ENCODE results near the gene SPAG6. TPM values are rescaled to one million over a fixed set of nuclear protein-coding genes. Genes with fewer than 3 reads are reported as not detected.

SPAG6 gene
- total RNA-seq, 4 donors from 2014 or later, result not detected

DNA sequence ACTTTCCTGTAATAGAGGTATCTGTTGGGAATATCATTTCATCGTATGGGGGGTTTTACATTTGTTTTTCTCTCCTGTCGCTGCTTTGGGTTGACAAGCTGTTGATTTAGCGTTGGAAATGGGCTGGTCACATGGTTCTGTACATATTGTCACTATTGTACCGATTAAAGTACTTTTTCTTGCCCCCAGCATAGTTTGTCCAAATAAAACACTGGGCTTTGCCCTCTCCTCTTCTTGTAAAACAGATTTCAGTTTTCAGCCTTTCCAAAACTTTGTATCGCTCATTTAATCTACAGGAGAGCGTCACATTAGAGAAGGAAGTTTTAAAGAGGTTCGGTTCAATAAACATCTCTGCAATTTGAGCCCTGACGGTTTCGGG lies 20.4 kb upstream of the SPAG6 start:
- peak overlapping the region; percentile 62 to 90 for H3K4me3 ChIP-seq
- no peaks in the 10 kb centered on the region for H3K9me3 ChIP-seq
- peaks cover 10 to 50% (median 26%) of the 10 kb centered on the region in 3 donors for H3K4me1 ChIP-seq
- peaks cover 0 to 35% of the 10 kb centered on the region in 2 donors for H3K36me3 ChIP-seq
- TF ChIP-seq EP300 (IDR thresholded peaks at IDR 0.05) (no peak), POLR2A (IDR thresholded peaks at IDR 0.05) (no peak), POLR2AphosphoS5 (IDR thresholded peaks at IDR 0.05) (no peak)
- peak overlapping the region in 3 of 4 donors; percentile 77 to 80 (median 78) for H3K27ac ChIP-seq
- 7 to 10% methylated on average over 7 to 9 of the region's 9 CpGs for WGBS, 2 donors (ENCODE audit: low coverage in 1 of 2)
- no peaks in the 10 kb centered on the region for H3K27me3 ChIP-seq
- ATAC-seq, result no peak

DNA sequence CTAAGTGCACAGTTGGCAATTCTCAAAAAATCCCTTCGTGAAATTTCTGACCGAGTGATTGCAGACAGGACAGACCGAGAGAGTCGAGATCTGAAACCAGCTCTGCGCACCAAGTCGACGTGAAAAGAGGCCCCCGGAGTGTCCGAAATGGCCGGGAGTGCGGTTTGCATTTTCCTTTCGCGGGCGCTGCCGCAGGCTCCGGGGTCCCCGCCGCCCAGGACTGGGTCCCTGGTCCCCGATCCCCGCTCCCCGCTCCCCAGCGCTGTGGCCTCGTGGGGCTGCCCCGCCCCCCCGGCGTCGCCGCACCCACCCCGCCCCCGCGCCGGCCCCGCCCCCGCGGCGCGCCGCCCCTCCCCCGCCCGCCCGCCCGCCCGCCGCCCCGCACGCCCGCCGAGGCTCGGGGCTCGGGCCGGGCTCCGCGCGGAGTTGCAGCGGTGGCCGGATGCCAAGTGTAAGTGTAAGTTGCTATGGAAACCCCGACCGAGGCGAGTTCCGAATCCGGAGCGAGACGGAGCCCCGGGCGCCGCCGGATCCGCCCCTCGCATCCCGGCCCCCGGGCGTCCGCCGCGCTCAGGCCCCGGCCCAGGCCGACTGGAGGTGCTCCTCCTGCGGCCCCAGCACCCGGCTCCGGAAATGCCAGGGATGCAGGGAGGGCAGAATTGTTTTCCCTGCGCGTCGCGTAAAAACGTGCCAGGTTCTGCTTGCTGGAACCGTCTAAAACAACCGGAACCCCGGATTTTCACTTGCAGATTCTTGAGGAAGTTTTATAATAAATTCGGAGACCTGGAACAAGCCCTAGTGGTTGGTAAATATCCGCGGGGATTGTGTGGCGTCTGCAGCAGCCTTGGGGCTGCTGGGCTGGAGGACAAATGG lies 19.8 kb upstream of the SPAG6 start:
- H3K27ac ChIP-seq, result peak overlapping the region in 3 of 4 donors; percentile 77 to 80 (median 78)
- peaks cover 0 to 41% of the 10 kb centered on the region in 2 donors for H3K36me3 ChIP-seq

DNA sequence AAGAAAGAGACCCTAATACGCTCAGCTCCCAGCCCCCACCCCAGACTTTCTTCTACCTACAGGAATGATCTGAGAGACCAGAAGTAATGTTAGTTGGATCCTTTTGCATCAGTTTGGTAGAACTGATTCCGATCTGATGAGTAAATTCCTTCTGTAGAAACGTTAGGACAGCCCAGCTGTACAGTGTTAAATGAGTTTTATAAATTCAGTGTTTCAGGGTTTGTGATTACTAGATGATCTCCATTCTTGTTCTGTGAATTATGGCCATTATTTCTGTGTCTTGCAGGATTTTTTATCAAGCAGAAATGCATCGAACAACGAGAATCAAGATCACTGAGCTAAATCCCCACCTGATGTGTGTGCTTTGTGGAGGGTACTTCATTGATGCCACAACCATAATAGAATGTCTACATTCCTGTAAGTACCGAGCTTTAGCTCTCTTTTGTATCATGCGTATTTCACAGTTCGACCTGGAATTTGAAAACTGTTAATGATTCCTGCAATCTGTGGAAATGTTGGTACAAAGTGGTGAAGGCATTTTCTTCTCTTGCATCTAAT lies 19.1 kb upstream of the SPAG6 start:
- no peak for TF ChIP-seq POLR2A (IDR thresholded peaks at IDR 0.05)
- TF ChIP-seq EP300 (IDR thresholded peaks at IDR 0.05), result no peak
- TF ChIP-seq POLR2AphosphoS5 (IDR thresholded peaks at IDR 0.05), result no peak
- TF ChIP-seq, protein P1, sequence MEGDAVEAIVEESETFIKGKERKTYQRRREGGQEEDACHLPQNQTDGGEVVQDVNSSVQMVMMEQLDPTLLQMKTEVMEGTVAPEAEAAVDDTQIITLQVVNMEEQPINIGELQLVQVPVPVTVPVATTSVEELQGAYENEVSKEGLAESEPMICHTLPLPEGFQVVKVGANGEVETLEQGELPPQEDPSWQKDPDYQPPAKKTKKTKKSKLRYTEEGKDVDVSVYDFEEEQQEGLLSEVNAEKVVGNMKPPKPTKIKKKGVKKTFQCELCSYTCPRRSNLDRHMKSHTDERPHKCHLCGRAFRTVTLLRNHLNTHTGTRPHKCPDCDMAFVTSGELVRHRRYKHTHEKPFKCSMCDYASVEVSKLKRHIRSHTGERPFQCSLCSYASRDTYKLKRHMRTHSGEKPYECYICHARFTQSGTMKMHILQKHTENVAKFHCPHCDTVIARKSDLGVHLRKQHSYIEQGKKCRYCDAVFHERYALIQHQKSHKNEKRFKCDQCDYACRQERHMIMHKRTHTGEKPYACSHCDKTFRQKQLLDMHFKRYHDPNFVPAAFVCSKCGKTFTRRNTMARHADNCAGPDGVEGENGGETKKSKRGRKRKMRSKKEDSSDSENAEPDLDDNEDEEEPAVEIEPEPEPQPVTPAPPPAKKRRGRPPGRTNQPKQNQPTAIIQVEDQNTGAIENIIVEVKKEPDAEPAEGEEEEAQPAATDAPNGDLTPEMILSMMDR (IDR thresholded peaks at IDR 0.05), result no peak
- H3K27me3 ChIP-seq, result no peaks in the 10 kb centered on the region
- peak overlapping the region in 3 of 4 donors; percentile 77 to 80 (median 78) for H3K27ac ChIP-seq
- peaks cover 10 to 48% (median 26%) of the 10 kb centered on the region in 3 donors for H3K4me1 ChIP-seq
- peaks cover 0 to 45% of the 10 kb centered on the region in 2 donors for H3K36me3 ChIP-seq
- 67 to 71% methylated on average over 7 to 8 of the region's 8 CpGs for WGBS, 2 donors (ENCODE audit: low coverage in 1 of 2)
- H3K9me3 ChIP-seq, result no peaks in the 10 kb centered on the region
- no peak for ATAC-seq
- peak overlapping the region; percentile 62 to 90 for H3K4me3 ChIP-seq

More for the DNA sequence above, 19.8 kb upstream of the SPAG6 start:
- peak overlapping the region; percentile 62 to 90 for H3K4me3 ChIP-seq
- no peaks in the 10 kb centered on the region for H3K9me3 ChIP-seq
- 0% methylated on average over 16 of the region's 92 CpGs; no CpG with 5 or more reads in 1 of the 2 donors for WGBS, 2 donors (ENCODE audit: low coverage in 1 of 2)
- TF ChIP-seq, protein P1 (IDR thresholded peaks at IDR 0.05), result peak in 2 of 4 experiments; percentile 5 to 18
- no peak for TF ChIP-seq EP300 (IDR thresholded peaks at IDR 0.05)
- TF ChIP-seq POLR2AphosphoS5 (IDR thresholded peaks at IDR 0.05), result no peak
- no peak for TF ChIP-seq POLR2A (IDR thresholded peaks at IDR 0.05)
- peaks cover 10 to 48% (median 26%) of the 10 kb centered on the region in 3 donors for H3K4me1 ChIP-seq
- ATAC-seq, result peak; percentile 70
- no peaks in the 10 kb centered on the region for H3K27me3 ChIP-seq

DNA sequence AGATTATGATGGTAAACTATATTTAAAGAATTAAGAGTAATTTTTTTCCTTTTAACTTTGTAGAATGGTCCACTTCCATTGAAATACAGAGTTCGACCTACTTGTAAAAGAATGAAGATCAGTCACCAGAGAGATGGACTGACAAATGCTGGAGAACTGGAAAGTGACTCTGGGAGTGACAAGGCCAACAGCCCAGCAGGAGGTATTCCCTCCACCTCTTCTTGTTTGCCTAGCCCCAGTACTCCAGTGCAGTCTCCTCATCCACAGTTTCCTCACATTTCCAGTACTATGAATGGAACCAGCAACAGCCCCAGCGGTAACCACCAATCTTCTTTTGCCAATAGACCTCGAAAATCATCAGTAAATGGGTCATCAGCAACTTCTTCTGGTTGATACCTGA lies 16.1 kb upstream of the SPAG6 start:
- TF ChIP-seq EP300 (IDR thresholded peaks at IDR 0.05), result no peak
- TF ChIP-seq, protein P1 (IDR thresholded peaks at IDR 0.05), result no peak
- Histone ChIP-seq H3K27ac (no peak overlapping the region), H3K27me3 (peaks cover 5% of the 10 kb centered on the region), H3K36me3 (peaks cover 0 to 45% of the 10 kb centered on the region in 2 donors), H3K9me3 (peaks cover 0 to 6% (median 0%) of the 10 kb centered on the region in 3 donors), H3K4me3 (no peak overlapping the region), H3K4me1 (peaks cover 7 to 29% (median 11%) of the 10 kb centered on the region in 3 donors)
- WGBS, 2 donors (ENCODE audit: low coverage in 1 of 2), result 88 to 100% methylated on average over 3 of the region's 3 CpGs
- ATAC-seq, result no peak

DNA sequence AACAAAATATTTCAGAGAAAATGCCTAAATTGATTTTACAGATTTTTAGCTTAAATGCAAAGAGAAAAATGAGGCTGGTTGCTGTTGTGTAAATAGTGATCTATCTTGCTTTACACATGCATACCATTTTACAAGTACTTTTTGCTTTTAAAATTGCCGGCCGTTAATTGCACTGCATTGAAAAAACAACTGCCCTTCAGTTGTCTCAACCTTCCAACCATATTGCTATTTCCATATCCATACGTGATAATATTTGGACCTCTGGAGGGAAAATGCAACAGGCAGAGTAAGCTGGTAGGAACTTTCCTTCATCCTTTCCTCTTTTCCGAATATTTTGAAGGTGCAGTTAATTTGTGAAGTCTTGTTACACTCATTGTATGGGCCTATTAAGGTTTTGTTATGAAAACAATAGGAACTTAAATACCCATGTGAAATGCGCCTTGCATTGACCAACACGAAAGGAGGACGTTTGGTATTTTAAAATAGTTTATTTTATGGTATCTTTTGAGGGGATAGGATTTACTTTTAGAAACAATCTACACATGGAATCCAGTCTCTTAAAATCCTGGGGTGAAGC lies 13.1 kb upstream of the SPAG6 start:
- ATAC-seq, result no peak
- WGBS, 2 donors (ENCODE audit: low coverage in 1 of 2), result 90 to 92% methylated on average over 6 to 7 of the region's 7 CpGs
- TF ChIP-seq, protein P1 (IDR thresholded peaks at IDR 0.05), result no peak
- Histone ChIP-seq H3K36me3 (peaks cover 0 to 37% of the 10 kb centered on the region in 2 donors), H3K27me3 (peaks cover 36% of the 10 kb centered on the region), H3K9me3 (peaks cover 0 to 12% (median 0%) of the 10 kb centered on the region in 3 donors), H3K4me3 (no peak overlapping the region), H3K4me1 (peaks cover 0 to 33% (median 24%) of the 10 kb centered on the region in 3 donors), H3K27ac (no peak overlapping the region)
